Superior temporal gyrus (tissue), 1 donor: Measurements from ENCODE around the gene PPP1R27.

ENCODE experiments used
- DNase-seq: peaks from one replicate; pipeline ENCODE4 v3.0.0-alpha.2; 2016; ENCODE audit errors: extremely low spot score

The PPP1R27 gene

DNA sequence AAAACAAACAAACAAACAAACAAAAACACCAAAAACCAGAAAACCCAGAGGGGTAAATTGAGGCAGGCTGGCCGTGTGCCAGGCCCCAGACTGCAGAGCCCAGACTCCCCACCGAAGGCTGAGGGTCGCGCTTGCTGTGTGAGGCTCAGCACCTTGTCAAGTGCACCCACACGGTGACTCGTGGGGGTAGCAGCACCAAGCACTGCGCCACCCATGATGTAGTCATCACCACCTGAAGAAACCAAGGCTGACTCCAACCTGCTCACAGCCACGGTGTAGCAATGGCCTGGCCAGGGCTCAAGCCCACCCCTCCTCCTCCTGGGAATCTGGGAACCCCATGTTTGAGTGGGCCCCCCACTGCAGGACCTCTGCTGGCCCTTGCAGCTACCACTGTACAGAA, 13.7 kb downstream of the PPP1R27 start:
- no peak for DNase-seq

DNA sequence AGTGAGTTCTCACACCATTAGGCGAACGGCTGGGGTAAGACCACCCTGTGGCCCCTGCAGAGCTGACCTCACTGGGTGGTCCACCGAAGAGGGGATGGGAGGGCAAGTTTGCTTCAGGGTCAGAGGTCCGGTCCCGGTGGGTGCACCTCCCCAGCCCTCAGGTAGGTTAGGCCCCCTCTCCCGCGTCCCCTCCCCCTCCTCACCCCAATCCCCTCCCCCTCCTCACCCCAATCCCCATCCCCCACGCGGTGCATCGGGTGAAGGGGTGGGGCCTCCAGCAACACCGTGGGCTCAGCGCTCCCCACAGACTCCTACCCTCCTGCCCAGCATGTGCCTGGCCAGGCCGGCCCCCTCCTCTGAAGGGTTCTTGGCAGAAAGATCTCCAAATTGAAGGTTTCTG, 15.1 kb downstream of the PPP1R27 start:
- DNase-seq = no peak

DNA sequence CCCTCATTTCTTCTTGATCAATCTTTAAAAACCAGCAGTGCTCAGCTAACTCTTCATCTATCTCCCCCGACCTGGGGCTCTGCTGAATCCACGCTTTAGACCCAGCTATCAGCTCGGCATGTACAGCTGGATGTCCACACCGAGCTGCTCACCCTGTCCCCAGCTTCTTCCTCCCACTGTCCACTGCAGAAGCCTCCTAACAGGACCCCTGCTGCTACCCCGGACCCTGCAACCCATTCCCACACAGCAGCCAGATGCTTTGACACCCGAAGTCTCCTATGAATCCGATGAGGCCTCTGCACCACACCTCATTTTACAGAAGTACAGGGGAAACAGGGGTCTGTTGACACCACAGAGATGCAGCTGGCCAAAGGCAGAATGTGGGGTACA, 17.1 kb downstream of the PPP1R27 start:
- no peak for DNase-seq

DNA sequence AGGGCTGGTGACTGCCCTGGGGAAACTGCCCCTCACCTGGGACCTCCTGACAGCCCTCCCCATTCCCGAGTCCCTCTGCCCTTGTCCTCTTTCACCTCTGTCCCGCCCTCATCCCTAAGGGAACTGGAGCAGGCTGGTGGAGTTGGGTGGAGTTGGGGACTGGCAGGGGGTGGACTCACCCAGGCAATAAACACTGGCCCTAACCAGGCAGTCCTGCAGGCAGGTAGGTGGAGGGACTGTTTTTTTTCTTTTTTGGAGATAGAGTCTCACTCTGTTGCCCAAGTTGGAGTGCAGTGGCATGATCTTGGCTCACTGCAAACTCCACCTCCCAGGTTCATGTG, 19.2 kb downstream of the PPP1R27 start:
- DNase-seq = no peak

DNA sequence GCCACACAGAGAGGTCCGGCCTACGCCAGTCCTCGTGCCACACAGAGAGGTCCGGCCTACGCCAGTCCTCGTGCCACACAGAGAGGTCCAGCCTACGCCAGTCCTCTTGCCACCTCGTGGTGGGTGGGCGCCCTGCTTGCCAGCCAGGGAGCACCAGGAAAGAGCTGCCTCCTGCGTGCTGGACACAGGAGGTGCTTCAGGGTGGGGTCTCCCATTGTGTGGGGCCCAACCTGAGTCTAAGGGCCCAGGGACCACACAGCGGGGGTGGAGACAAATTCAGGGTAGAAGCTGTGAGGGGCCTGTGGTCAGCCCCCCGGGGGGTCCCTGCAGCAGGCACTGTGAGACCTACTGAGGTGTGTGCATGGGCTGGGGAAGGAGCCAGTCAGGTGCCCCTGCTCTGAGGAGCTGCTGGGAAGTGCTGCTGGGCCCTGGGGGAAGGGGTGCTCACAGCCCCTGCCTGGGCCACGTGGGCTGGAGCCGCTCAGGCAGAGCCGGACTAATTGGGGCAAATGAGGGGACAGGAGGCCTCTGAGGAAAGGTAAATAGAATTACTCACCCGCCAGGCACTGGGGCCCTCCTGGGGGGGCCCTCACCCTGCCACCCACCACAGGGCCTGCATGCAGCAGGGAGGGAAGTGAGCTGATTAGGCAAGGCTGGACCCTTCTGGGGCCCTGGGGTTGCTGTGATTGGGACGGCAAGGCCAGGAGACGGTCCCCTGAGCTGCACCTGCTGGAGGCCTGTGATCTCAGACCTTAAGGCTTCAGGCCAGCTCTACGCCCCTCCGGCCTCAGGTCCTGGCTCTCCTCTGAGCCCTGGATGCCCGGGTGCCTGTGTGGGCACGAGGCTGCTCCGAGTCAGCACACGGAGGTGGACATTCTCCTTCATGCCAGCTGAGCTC, 19.9 kb downstream of the PPP1R27 start:
- no peak for DNase-seq

DNA sequence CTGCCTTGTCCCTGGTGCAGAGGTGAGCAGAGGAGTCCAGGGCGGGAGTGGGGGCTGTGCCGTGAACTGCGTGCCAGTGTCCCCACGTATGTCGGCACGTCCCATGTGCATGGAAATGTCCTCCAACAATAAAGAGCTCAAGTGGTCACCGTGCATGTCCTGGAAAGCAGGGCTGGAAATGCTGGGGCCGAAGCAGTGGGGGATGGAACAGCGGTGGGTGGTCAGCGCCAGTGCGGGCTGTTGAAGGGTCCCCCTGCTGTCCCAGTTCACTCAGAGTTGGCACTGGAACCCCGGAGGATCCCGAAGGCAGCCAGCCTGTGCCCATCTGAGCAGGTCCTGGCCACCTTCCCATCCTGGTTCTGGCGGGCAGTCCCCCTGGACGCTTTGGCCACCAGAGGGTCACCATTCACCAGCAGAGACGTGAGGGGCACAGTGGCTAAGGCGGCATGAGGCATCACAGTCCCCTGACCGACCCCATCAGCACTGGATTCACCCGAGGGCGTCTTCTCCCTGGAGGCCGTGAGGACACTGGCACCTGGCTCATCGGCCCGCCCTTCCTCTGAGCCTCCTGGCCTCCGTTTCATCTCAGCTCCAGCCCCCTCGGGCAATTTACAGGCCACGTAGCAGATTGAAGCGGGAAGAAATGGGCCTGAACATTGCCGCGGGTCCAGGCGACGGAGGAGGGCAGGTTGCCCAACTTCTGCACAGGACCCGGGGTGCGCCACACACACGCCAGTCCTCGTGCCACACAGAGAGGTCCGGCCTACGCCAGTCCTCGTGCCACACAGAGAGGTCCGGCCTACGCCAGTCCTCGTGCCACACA, 20.8 kb downstream of the PPP1R27 start:
- no peak for DNase-seq

DNA sequence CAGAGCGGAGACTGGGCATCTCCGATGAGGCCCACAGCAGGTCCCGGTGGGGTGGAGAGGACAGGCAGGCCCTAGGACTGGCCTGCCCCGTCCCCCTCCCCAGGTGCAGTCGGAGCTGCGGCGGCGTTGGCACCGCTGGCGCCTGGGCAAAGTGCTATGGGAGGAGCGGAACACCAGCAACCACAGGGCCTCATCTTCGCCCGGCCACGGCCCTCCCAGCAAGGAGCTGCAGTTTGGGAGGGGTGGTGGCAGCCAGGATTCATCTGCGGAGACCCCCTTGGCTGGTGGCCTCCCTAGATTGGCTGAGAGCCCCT, 21.5 kb downstream of the PPP1R27 start:
- DNase-seq = no peak

DNA sequence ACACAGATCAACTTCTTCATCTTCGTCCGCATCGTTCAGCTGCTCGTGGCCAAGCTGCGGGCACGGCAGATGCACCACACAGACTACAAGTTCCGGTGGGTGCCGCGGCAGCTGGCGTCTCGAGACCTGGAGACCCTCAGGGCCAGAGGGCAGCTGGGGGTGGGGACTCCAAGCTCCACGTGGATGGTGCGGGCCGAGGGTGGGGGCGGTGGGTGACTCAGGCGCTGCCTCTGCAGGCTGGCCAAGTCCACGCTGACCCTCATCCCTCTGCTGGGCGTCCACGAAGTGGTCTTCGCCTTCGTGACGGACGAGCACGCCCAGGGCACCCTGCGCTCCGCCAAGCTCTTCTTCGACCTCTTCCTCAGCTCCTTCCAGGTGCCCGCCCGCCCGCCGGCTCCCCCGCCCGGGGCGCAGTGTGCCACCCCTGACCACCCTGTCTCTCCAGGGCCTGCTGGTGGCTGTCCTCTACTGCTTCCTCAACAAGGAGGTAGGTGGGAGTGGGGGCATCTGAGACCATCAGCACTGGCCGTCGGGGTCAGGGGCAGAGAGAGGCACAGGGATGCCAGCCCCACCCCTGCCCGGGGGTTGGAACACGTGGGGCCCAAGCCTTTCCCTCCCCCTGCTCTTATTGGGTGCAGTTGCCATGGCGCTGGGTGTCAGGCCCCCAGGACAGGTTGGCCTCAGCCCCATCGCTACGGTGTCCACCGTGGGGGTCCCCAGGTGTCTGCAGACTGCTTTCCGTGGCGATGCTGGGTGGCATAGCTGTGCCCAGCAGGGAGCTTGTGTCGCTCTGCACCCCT, 22.1 kb downstream of the PPP1R27 start:
- DNase-seq = no peak

DNA sequence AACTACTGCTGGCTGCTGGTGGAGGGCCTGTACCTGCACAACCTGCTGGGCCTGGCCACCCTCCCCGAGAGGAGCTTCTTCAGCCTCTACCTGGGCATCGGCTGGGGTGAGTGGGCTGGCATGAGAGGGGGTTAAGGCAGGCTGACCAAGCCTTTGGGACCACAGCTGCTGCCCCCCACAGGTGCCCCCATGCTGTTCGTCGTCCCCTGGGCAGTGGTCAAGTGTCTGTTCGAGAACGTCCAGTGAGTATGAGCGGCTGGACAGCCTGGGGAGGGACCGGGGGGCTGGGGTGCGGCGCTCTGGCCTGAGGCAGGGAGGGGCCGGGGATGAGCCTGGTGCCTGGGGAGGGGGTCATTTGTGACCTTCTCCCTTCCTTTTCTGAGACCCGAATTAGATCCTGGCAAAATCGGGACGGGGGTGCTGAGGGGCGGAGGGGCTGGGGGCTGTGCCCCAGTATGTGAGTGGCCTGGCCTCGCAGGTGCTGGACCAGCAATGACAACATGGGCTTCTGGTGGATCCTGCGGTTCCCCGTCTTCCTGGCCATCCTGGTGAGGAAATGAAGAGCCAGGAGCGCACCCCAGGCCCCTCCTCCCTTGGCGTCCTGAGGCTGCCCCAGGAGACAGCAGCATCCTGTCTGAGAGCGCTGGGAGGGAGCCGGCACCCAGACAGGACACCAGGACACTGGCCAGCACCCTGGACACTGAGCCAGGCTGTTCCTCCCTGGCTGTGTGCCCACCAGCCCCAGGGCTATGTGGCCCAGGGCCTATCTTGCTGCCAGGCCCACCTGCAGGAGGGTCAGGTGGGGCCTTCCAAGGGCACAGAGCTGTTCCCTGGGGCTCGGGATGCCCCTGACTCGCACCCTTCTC, 22.9 kb downstream of the PPP1R27 start:
- no peak for DNase-seq

DNA sequence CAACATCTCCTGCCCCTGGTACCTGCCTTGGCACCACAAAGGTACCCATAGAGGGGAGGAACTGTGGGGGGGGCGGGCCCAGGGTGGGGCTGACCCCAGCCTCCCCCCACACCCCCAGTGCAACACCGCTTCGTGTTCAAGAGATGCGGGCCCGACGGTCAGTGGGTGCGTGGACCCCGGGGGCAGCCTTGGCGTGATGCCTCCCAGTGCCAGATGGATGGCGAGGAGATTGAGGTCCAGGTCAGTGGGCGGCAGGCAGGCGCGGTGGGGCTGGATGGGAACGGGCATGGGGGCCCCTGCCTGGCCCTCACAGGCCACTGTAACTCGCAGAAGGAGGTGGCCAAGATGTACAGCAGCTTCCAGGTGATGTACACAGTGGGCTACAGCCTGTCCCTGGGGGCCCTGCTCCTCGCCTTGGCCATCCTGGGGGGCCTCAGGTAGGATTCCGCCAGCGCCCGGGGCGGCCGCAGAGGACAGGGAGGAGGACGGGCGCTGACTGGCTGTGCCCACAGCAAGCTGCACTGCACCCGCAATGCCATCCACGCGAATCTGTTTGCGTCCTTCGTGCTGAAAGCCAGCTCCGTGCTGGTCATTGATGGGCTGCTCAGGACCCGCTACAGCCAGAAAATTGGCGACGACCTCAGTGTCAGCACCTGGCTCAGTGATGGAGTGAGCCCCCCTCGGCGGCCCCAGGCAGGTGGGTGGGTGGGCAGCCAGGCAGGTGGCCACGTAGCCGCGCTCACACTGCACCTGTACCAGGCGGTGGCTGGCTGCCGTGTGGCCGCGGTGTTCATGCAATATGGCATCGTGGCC, 23.8 kb downstream of the PPP1R27 start:
- no peak for DNase-seq

DNA sequence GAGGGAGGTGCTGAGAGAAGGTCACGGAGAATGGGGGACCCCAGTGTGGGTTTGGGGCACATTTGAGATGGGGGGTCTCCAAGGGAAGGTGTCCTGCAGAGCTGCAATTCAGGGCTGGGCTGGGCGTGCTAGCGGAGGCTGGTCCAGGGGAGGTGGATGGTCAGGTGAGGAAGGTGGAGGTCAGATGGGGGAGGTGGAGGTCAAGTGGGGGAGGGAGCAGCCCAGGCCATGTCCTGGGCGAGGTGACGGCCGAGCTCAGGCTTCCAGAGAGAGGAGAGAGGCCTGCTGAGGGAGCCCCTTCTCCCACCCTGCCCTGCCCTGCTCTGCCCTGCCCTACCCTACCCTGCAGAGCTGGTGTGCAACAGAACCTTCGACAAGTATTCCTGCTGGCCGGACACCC, 24.4 kb downstream of the PPP1R27 start:
- DNase-seq = no peak

DNA sequence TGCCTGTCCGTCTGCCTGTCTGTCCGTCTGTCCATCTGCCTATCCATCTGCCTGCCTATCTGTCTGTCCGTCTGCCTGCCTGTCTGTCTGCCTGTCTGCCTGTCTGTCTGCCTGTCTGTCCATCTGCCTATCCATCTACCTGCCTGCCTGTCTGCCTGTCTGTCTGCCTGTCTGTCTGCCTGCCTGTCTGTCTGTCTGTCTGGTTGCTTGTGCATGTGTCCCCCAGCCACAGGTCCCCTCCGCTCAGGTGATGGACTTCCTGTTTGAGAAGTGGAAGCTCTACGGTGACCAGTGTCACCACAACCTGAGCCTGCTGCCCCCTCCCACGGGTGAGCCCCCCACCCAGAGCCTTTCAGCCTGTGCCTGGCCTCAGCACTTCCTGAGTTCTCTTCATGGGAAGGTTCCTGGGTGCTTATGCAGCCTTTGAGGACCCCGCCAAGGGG, 25.3 kb downstream of the PPP1R27 start:
- no peak for DNase-seq

DNA sequence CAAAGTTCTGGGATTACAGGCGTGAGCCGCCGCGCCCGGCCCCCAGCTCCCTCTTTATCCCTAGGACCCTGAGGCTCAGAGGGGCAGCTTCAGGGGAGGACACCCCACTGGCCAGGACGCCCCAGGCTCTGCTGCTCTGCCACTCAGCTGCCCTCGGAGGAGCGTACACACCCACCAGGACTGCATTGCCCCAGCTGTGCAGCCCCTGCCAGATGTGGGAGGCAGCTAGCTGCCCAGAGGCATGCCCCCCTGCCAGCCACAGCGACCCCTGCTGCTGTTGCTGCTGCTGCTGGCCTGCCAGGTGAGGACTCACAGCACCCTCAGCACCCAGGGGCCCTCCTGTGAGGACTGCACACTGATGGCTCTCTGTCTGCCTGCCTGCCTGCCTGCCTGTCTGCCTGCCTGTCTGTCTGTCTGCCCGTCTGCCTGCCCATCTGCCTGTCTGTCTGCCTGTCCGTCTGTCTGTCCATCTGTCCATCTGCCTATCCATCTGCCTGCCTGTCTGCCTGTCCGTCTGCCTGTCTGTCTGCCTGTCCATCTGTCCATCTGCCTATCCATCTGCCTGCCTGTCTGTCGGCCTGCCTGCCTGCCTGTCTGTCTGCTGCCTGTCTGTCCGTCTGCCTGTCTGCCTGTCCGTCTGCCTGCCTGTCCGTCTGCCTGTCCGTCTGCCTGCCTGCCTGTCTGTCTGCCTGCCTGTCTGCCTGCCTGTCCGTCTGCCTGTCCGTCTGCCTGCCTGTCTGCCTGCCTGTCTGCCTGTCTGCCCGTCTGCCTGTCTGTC, 25.9 kb downstream of the PPP1R27 start:
- DNase-seq = no peak

DNA sequence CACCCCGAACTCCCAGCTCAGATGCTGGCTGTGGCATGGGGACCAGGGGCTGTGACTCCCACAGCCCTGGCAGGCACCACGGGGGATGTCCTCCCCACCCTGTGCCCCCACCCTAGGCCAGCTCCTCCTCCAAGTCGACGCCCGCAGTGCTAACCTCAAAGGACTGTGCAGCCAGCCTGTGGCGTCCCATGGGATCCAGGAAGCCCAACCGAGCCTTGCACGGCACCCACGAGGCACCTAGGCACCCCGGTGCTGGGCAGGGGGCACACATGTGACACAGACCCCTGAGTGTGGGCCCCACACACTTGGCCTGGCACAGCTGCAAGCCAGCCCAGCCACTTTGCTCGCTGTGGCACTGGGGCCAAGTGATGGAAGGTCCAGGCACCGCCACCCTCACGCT, 27.0 kb downstream of the PPP1R27 start:
- no peak for DNase-seq

DNA sequence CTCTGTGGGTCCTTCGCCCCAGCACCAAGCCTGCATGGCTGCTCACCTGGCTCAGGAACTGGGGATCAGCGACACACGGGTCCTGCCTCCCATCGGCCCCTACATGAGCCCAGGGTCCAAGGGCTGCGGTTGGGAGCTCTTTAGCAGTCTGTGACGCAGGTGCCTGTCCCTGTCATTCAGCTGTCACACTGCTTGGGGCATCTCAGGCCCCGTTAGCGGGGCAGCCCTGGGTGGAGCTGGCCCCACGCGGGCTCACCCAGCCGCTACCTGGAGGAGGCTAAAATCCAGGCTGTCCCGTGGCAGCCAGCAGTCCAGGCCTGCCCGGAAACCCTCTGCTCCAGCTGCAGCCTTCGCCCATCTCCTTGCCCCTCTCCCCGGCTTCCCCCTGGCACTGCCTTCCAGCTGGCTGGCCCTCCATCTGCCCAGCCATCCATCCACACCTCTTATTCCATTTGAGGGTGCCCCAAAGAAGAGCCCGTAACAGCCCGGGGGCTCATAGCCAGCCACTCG, 27.6 kb downstream of the PPP1R27 start:
- no peak for DNase-seq

DNA sequence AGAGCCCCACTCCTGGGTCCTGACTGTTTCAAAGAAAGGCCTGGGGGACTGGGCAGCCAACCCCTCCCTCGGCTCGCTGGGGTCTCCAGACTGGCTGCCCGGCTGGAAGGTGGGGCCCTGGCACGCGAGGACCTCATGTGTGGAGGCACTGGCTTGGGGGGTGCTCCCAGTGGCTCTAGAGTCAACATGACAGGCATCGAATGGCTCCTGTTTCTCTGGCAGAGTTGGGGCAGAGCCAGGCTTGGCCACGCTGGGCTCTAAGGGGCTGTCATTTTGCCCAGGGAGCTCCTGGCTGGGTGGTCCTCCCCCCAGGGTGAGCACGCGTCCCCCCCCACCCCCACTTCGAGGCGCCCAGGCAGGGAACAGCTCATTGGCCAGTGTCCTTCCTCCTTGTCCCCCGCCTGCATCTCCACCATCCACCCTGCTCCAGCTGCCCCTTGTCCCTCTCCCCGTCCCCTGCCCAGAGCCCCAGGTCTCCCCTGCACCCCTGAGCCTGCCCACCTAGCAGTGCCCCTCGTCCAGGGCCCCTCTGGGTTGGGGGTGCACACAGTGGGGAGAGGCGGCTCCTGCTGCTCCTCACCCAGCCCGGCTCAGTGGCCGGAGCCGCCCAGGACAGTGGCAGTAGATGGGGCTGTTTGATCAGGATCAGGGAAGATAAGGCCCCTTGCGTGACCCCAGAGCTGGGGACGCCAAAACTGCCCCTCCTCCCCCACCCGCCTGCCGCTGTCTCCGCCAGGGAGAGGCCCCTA, 28.2 kb downstream of the PPP1R27 start:
- DNase-seq = no peak

DNA sequence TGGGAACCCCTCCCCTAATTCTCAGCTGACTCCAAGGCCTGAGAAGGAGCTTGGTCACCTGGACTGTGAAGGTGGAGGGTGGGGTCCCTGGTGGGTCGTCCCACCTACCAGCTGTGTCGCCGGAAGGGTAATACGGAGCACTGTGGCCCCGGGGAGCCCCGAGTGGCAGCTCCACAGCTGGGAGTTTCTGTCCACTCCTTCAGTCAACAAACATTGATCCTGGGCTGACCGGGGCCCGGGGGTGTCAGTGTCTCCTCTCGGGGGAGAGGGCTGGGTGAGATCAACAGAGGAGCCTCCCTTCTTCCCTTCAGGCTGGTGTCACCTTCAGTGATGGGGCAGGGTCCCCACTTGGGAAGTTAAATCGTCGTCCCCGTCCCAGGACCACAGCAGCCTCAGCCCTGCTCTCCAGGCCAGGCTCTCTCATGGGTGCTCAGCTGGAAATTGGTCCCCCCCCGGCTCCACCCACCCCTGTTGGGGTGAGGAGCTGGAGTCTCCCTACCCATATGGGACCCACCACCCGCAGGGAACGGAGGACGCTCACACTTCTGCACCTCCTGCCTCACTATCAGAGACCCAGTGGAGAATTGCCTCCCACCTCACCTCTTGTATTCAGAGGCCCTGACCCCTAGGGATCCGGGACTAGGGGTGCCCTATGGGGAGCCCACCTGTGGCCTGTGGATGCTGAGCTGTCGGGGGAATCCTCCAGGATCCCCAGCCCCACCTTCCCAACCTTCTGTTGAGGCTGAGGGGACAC, 29.0 kb downstream of the PPP1R27 start:
- DNase-seq = no peak
